ENCODE data around the gene USP48. TPM values are rescaled to one million over a fixed set of nuclear protein-coding genes. Genes with fewer than 3 reads are reported as not detected.
A peak's percentile ranks its signal among the peaks of the same experiment; 100 is the strongest.

The USP48 gene
- total RNA-seq, 1 experiment from 2014 or later = 84.8 TPM

- no peaks in the 10 kb centered on the region for H3K79me2 ChIP-seq (ENCODE audit: insufficient read depth, low read length)
- DNase-seq = no peak
- no peak overlapping the region for H3T11ph ChIP-seq (ENCODE audit: low read length)
- TF ChIP-seq CTCF (conservative IDR thresholded peaks at IDR 0.05) = no peak
- Mint-ChIP-seq H3K4me3 (no peak overlapping the region), H3K36me3 (ENCODE audit: insufficient read depth in 1 of 3, low read depth in 3 of 3) (no peaks in the 10 kb centered on the region), H3K9me3 (no peaks in the 10 kb centered on the region; a peak in 2 of 5 replicates), H3K4me1 (peaks cover 29 to 45% of the 10 kb centered on the region in 2 experiments), H3K27ac (peak overlapping the region in 1 of 3 experiments; percentile 13; a peak in 2 of 7 replicates), H3K27me3 (ENCODE audit: low read depth) (no peaks in the 10 kb centered on the region)
- no peak overlapping the region for H4K8ac ChIP-seq (replicated peaks; ENCODE audit: insufficient read length, low read depth, low read length)
- no peak overlapping the region for H3K4me2 ChIP-seq (ENCODE audit: insufficient read depth, insufficient read length, low read length)
- no peak overlapping the region for H3K4ac ChIP-seq (ENCODE audit: low read depth, low read length)
- no peak overlapping the region for H2AK5ac ChIP-seq (ENCODE audit: insufficient read length, low read length)
- no peak overlapping the region for H4K91ac ChIP-seq (ENCODE audit: insufficient read length, low read depth, low read length)
- no peaks in the 10 kb centered on the region for H3K23me2 ChIP-seq (ENCODE audit: insufficient read length, low read depth, low read length, poor library complexity, severe bottlenecking)
- H3K56ac ChIP-seq (ENCODE audit: insufficient read length, low read depth, low read length) = no peak overlapping the region
- H3K9ac ChIP-seq (ENCODE audit: extremely low read depth, insufficient read length, low read length) = no peak overlapping the region
- H3K14ac ChIP-seq (ENCODE audit: insufficient read depth, low read length) = no peak overlapping the region
- no peak overlapping the region for H2BK120ac ChIP-seq (ENCODE audit: low read depth, low read length, poor library complexity, severe bottlenecking)
- no peak overlapping the region for H2BK5ac ChIP-seq (ENCODE audit: insufficient read length, low read length)
- H3K23ac ChIP-seq (ENCODE audit: insufficient read length, low read depth, low read length) = no peak overlapping the region
- no peak overlapping the region for H2BK20ac ChIP-seq (ENCODE audit: low read depth, low read length, poor library complexity, severe bottlenecking)
- H4K20me1 ChIP-seq (ENCODE audit: control insufficient read depth, insufficient read depth, insufficient read length) = no peaks in the 10 kb centered on the region
- no peak overlapping the region for H2AFZ ChIP-seq (ENCODE audit: low read length)
- no peaks in the 10 kb centered on the region for H3K27me3 ChIP-seq (ENCODE audit: insufficient read depth, low read length)
- H3K79me1 ChIP-seq (ENCODE audit: insufficient read depth, low read depth, low read length, poor library complexity, severe bottlenecking) = no peaks in the 10 kb centered on the region
- H3K4me1 ChIP-seq (ENCODE audit: insufficient read depth, low read length) = peaks cover 3% of the 10 kb centered on the region; the same call in 1 of the 2 replicates
- no peaks in the 10 kb centered on the region for H3K9me3 ChIP-seq (ENCODE audit: control insufficient read depth, low read depth, low read length)
- WGBS (ENCODE audit: extremely low coverage, insufficient read length, low lambda C conversion rate) = no CpG with 5 or more reads among the region's 7 CpGs
- H3K18ac ChIP-seq (ENCODE audit: insufficient read length, low read depth, low read length) = no peak overlapping the region
- no peak overlapping the region for H2BK15ac ChIP-seq (ENCODE audit: low read depth, low read length)
- H3K27ac ChIP-seq (ENCODE audit: insufficient read length, low read depth, low read length) = no peak overlapping the region
- no peak overlapping the region for H4K5ac ChIP-seq (ENCODE audit: insufficient read length, low read depth, low read length)
- H2BK12ac ChIP-seq (ENCODE audit: insufficient read length, low read depth, low read length) = no peak overlapping the region
Observed at GRCh38 chr1:21628798-21629393, 154.1 kb downstream of the USP48 start.

Other genes with a start within 250 kb of the USP48 start
- 6.4 and 7.9 TPM in 2 replicates for gene RAP1GAP, start 113.8 kb downstream of the USP48 start, total RNA-seq (2021)
- 0.88 and 1.0 TPM in 2 replicates for gene LDLRAD2, start 29.1 kb upstream of the USP48 start, total RNA-seq (2021)
- gene HSPG2, start 154.2 kb upstream of the USP48 start, total RNA-seq (2021) = 80.8 and 90.0 TPM in 2 replicates
- not detected in 2 replicates for gene CELA3B, start 193.9 kb upstream of the USP48 start, total RNA-seq (2021)
- not detected in 2 replicates for gene CELA3A, start 218.5 kb upstream of the USP48 start, total RNA-seq (2021)